Thyroid gland (tissue), 4 donors: ENCODE results near the gene DNM3. TPM values are rescaled to one million over a fixed set of nuclear protein-coding genes. Genes with fewer than 3 reads are reported as not detected.

ENCODE experiments used
- DNase-seq, 2 donors: peaks; one replicate each; pipeline ENCODE4 v3.0.0-alpha.2; 2019
- H3K27ac ChIP-seq, 3 donors: fragments of 200-600 bp; sonication (generic); 1 replicate in 2 of 3; 2 replicates in 1 of 3; pipeline ENCODE4 v1.5.1; 2016 to 2019; ENCODE audit warnings: mild to moderate bottlenecking in 1 of 3, moderate library complexity in 1 of 3
- H3K27me3 ChIP-seq: fragments of 200-600 bp; sonication (generic); one replicate; pipeline ENCODE4 v1.5.1; 2019
- H3K36me3 ChIP-seq, 2 donors: fragments of 200-600 bp; sonication (generic); one replicate each; pipeline ENCODE4 v1.5.1; 2016 to 2019
- H3K4me1 ChIP-seq, 2 donors: fragments of 200-600 bp; sonication (generic); one replicate each; pipeline ENCODE4 v1.5.1; 2017 to 2019
- H3K4me3 ChIP-seq, 3 donors: fragments of 200-600 bp; sonication (generic); replicated peaks in 1 of 3; 1 replicate in 2 of 3; 2 replicates in 1 of 3; pipeline ENCODE4 v1.5.1; 2016; ENCODE audit warnings: mild to moderate bottlenecking in 1 of 3
- H3K9me3 ChIP-seq: fragments of 200-600 bp; sonication (generic); one replicate; pipeline ENCODE4 v1.5.1; 2017
- POLR2A ChIP-seq, 2 donors: fragments of 450-650 bp; IDR thresholded peaks; one replicate each; pipeline ENCODE4 v1.6.1; 2017; ENCODE audit warnings: antibody characterized with exemption in 2 of 2, mild to moderate bottlenecking in 2 of 2, moderate library complexity in 1 of 2
- WGBS, 2 donors: methylation state at CpG; one replicate each; pipeline ENCODE4 v1.1.5; 2017; 5-methylcytosine and 5-hydroxymethylcytosine counted together
- intact Hi-C: fragments of 100-400 bp; cut with DNase I; formaldehyde crosslinking; loops from one replicate; pipeline ENCODE4 v1.15.1; 2023
- total RNA-seq, 4 donors: library from RNA; depleted of rRNA; stranded (reverse); fragments of >200 nt; gene quantifications; one replicate each; pipeline ENCODE4 v1.2.3, GENCODE V29; 2016
- TF ChIP-seq, protein P1 (sequence below), 6 experiments: fragments of 200-600 bp in 3 of 6; fragments of 450-650 bp in 3 of 6; sonication (generic) in 3 of 6; IDR thresholded peaks; one replicate each; pipeline ENCODE4 v1.5.1; 2016 to 2019; ENCODE audit warnings: antibody characterized with exemption in 6 of 6, mild to moderate bottlenecking in 2 of 6, inconsistent platforms in 1 of 6, moderate library complexity in 1 of 6

The DNM3 gene
- total RNA-seq, 4 donors from 2014 or later, result 9.0 to 13.6 (median 10.8) TPM

DNA sequence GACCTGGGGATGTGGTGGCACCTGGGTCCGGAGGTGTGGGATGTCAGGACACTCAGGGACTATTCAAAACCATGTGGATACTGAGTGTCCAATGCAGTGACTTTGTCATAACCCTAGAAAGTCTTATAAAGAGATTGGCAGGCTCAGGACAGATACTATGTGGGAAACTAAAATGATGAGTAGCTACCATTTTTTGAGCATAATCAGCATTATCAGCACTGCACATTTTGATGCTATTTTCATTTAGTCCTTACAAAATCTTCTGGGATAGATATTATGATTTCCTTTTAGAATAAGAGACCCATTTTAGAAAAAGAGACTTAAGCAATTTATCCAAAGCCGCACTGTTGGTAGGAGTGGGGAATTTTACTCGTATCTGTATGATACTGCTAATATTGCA lies 93.4 kb downstream of the DNM3 start:
- no peak for TF ChIP-seq POLR2A (IDR thresholded peaks at IDR 0.05)
- TF ChIP-seq, protein P1, sequence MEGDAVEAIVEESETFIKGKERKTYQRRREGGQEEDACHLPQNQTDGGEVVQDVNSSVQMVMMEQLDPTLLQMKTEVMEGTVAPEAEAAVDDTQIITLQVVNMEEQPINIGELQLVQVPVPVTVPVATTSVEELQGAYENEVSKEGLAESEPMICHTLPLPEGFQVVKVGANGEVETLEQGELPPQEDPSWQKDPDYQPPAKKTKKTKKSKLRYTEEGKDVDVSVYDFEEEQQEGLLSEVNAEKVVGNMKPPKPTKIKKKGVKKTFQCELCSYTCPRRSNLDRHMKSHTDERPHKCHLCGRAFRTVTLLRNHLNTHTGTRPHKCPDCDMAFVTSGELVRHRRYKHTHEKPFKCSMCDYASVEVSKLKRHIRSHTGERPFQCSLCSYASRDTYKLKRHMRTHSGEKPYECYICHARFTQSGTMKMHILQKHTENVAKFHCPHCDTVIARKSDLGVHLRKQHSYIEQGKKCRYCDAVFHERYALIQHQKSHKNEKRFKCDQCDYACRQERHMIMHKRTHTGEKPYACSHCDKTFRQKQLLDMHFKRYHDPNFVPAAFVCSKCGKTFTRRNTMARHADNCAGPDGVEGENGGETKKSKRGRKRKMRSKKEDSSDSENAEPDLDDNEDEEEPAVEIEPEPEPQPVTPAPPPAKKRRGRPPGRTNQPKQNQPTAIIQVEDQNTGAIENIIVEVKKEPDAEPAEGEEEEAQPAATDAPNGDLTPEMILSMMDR (IDR thresholded peaks at IDR 0.05), result no peak
- H3K9me3 ChIP-seq, result no peaks in the 10 kb centered on the region
- 65 to 80% methylated on average over 3 of the region's 3 CpGs for WGBS, 2 donors

GRCh38 chr1:171935086-171935485 lies 93.8 kb downstream of the DNM3 start:
- H3K27ac ChIP-seq, result no peak overlapping the region
- TF ChIP-seq, protein P1 (IDR thresholded peaks at IDR 0.05), result no peak
- no peak for TF ChIP-seq POLR2A (IDR thresholded peaks at IDR 0.05)
- H3K4me3 ChIP-seq, result no peak overlapping the region
- H3K36me3 ChIP-seq, result no peaks in the 10 kb centered on the region
- intact Hi-C loops, result no loop called here
- 93 to 94% methylated on average over 4 of the region's 4 CpGs for WGBS, 2 donors
- no peaks in the 10 kb centered on the region for H3K27me3 ChIP-seq
- no peaks in the 10 kb centered on the region for H3K4me1 ChIP-seq
- no peak for DNase-seq
- H3K9me3 ChIP-seq, result no peaks in the 10 kb centered on the region

More for the DNA sequence above, 93.4 kb downstream of the DNM3 start:
- intact Hi-C loops, result no loop called here
- Histone ChIP-seq H3K36me3 (no peaks in the 10 kb centered on the region), H3K27me3 (no peaks in the 10 kb centered on the region), H3K4me3 (no peak overlapping the region), H3K4me1 (no peaks in the 10 kb centered on the region), H3K27ac (no peak overlapping the region)
- DNase-seq, result no peak

DNA sequence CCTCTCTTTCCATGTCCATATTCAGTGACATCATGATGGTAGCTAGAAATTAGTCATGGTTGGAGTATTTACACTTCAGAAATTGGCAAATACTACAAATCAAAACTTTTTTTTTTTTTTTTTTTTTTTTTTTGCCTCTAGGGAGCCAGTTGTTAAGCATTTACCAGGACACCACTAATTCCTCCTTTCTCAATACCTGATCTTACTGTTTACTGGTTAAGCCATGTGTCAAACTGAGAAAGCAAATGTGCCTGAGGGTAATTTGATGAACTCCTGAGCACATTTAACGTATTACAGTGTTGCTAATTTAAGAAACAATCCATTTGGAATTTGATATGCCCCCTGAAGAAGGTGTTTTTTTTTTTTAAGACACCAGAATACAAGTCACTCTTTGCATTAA lies 94.4 kb downstream of the DNM3 start:
- Histone ChIP-seq H3K9me3 (no peaks in the 10 kb centered on the region), H3K27ac (no peak overlapping the region), H3K4me3 (no peak overlapping the region), H3K4me1 (no peaks in the 10 kb centered on the region), H3K36me3 (no peaks in the 10 kb centered on the region), H3K27me3 (no peaks in the 10 kb centered on the region)
- 84 to 96% methylated on average over 1 of the region's 1 CpG for WGBS, 2 donors
- intact Hi-C loops, result no loop called here
- DNase-seq, result no peak
- TF ChIP-seq, protein P1 (IDR thresholded peaks at IDR 0.05), result no peak
- TF ChIP-seq POLR2A (IDR thresholded peaks at IDR 0.05), result no peak

- H3K4me3 ChIP-seq, result no peak overlapping the region
- DNase-seq, result no peak
- no peaks in the 10 kb centered on the region for H3K9me3 ChIP-seq
- no peaks in the 10 kb centered on the region for H3K4me1 ChIP-seq
- no peaks in the 10 kb centered on the region for H3K36me3 ChIP-seq
- H3K27me3 ChIP-seq, result no peaks in the 10 kb centered on the region
- 80 to 84% methylated on average over 1 of the region's 1 CpG for WGBS, 2 donors
- TF ChIP-seq POLR2A (IDR thresholded peaks at IDR 0.05), result no peak
- TF ChIP-seq, protein P1 (IDR thresholded peaks at IDR 0.05), result no peak
- intact Hi-C loops, result no loop called here
- no peak overlapping the region for H3K27ac ChIP-seq
Measured at GRCh38 chr1:171937938-171938337, 96.6 kb downstream of the DNM3 start.

GRCh38 chr1:171939740-171940139 lies 98.4 kb downstream of the DNM3 start:
- Histone ChIP-seq H3K4me1 (no peaks in the 10 kb centered on the region), H3K36me3 (no peaks in the 10 kb centered on the region), H3K4me3 (no peak overlapping the region), H3K9me3 (no peaks in the 10 kb centered on the region), H3K27me3 (no peaks in the 10 kb centered on the region), H3K27ac (no peak overlapping the region)
- intact Hi-C loops, result no loop called here
- TF ChIP-seq, protein P1 (IDR thresholded peaks at IDR 0.05), result no peak
- no peak for TF ChIP-seq POLR2A (IDR thresholded peaks at IDR 0.05)
- no peak for DNase-seq
- 75 to 89% methylated on average over 4 of the region's 4 CpGs for WGBS, 2 donors
